Ectodermal cell (in vitro differentiated cells): ENCODE measurements around the gene CTIF.

Experiments
- H3K27ac ChIP-seq: 2 replicates; pipeline ENCODE4 v1.7.0; 2013; ENCODE audit warnings: mild to moderate bottlenecking, low read depth, low read length; ENCODE audit not compliant: insufficient read depth, poor library complexity, severe bottlenecking
- H3K27me3 ChIP-seq: 2 replicates; pipeline ENCODE4 v1.7.0; 2013; ENCODE audit warnings: mild to moderate bottlenecking, low read length; ENCODE audit not compliant: insufficient read depth, control insufficient read depth, poor library complexity, severe bottlenecking
- H3K36me3 ChIP-seq: one replicate; pipeline ENCODE4 v1.7.0; 2013; ENCODE audit warnings: low read length; ENCODE audit not compliant: control insufficient read depth, insufficient read depth
- H3K4me1 ChIP-seq: one replicate; pipeline ENCODE4 v1.7.0; 2013; ENCODE audit warnings: low read length; ENCODE audit not compliant: control insufficient read depth, insufficient read depth
- H3K4me3 ChIP-seq: 2 replicates; pipeline ENCODE4 v1.7.0; 2013; ENCODE audit warnings: low read depth, low read length, control low read depth; ENCODE audit not compliant: insufficient read depth
- H3K9me3 ChIP-seq: 2 replicates; pipeline ENCODE4 v1.7.0; 2013; ENCODE audit warnings: mild to moderate bottlenecking, low read length, moderate library complexity; ENCODE audit not compliant: control insufficient read depth
- WGBS, 2 experiments: methylation state at CpG; one replicate each; pipeline ENCODE4 v1.1.7; 2013; ENCODE audit warnings: missing lambda C conversion rate in 2 of 2; 5-methylcytosine and 5-hydroxymethylcytosine counted together

Gene CTIF

DNA sequence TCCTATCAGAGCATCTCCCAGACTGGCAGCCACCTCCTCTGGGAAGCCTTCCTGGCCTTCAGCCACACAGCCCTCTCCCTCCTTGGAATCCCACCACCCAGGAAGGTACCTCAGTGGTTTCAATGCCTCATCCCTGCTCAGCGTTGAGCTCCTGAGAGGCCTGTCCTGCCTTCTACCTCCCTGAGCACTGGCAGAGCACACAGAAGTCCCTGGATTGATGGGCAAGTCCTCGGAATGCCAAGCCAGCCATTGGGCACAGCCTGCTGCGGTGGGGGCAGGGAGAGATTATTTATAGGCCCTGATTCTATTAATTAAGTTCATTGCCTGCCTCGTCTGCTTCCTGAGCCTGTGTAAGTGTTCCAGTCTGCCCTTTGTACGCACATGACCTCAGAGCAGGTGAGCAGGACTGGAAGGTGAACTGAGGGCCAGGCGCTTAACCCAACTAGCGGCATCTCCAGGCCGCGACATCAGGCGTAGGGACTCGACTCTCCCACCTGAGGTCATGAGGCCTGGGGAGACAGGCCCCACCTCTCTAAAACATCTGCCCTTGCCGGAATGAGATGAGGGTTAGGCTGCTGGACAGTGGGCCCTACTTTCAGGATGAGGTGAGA lies 348.6 kb downstream of the CTIF start:
- H3K27ac ChIP-seq, result no peak overlapping the region
- no peaks in the 10 kb centered on the region for H3K9me3 ChIP-seq
- WGBS, 2 experiments, result 95% methylated on average over 12 of the region's 12 CpGs
- no peaks in the 10 kb centered on the region for H3K36me3 ChIP-seq
- peaks cover 22% of the 10 kb centered on the region for H3K4me1 ChIP-seq
- H3K4me3 ChIP-seq, result no peak overlapping the region
- H3K27me3 ChIP-seq, result no peaks in the 10 kb centered on the region

DNA sequence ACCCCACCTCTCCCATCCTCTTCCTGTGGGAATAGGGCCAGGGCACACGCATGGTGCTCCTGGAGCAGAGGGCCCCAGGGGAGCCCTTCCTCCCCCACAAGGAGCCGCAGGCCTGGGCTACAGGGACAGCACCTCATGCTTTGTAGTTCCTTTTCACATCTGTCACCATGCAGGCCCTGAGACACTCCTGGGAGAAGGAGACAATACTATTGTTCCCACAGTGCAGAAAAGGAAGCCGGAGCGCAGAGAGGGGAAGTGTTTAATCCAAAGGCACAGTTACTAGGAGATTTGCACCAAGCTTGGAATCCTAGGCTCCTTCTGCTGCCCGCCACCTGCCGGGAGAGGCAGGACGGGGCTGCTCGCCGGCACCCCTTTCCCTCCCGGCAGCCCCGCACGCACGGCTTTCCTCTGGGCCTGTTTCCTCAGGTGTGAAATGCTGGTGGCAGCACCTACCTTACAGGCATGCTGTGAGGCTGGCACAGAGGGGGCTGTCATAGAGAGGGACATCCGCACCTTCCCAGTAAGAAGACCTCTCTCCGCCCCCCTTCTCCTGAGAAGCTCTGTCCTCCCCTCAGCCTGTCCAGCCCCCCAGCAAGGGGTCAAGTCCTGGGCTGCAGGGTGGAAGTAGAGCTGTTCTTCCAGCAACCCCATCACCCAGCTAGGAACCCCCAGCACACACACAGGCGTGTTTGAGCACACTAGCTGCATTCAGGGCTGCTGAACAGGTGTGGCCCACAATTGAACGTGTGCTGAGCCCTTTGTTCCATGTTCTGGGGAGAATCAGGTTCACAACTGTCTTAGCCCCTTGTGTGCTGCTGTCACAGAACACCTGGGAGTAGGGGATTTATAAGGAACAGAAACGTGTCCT lies 349.3 kb downstream of the CTIF start:
- WGBS, 2 experiments, result 80 to 83% methylated on average over 18 of the region's 18 CpGs
- H3K27me3 ChIP-seq, result no peaks in the 10 kb centered on the region
- H3K9me3 ChIP-seq, result no peaks in the 10 kb centered on the region
- H3K27ac ChIP-seq, result no peak overlapping the region
- H3K4me1 ChIP-seq, result peaks cover 24% of the 10 kb centered on the region
- H3K36me3 ChIP-seq, result no peaks in the 10 kb centered on the region
- no peak overlapping the region for H3K4me3 ChIP-seq

DNA sequence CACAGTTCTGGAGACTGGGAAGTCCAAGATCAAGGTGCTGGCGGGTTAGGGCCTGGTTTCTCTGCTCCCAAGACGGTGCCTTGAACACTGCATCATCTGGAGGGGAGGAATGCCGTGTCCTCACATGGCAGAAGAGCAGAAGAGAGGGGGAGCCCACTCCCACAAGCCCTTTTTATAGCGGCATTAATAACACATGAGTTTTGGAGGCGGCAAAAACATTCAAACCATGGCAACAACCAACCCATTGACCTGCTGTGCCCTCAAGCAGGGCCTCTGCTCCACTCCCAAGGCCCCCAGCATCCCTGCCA lies 349.9 kb downstream of the CTIF start:
- Histone ChIP-seq H3K36me3 (no peaks in the 10 kb centered on the region), H3K4me3 (no peak overlapping the region), H3K27me3 (no peaks in the 10 kb centered on the region), H3K9me3 (no peaks in the 10 kb centered on the region), H3K4me1 (peaks cover 30% of the 10 kb centered on the region), H3K27ac (no peak overlapping the region)
- WGBS, 2 experiments, result 94% methylated on average over 5 of the region's 5 CpGs

DNA sequence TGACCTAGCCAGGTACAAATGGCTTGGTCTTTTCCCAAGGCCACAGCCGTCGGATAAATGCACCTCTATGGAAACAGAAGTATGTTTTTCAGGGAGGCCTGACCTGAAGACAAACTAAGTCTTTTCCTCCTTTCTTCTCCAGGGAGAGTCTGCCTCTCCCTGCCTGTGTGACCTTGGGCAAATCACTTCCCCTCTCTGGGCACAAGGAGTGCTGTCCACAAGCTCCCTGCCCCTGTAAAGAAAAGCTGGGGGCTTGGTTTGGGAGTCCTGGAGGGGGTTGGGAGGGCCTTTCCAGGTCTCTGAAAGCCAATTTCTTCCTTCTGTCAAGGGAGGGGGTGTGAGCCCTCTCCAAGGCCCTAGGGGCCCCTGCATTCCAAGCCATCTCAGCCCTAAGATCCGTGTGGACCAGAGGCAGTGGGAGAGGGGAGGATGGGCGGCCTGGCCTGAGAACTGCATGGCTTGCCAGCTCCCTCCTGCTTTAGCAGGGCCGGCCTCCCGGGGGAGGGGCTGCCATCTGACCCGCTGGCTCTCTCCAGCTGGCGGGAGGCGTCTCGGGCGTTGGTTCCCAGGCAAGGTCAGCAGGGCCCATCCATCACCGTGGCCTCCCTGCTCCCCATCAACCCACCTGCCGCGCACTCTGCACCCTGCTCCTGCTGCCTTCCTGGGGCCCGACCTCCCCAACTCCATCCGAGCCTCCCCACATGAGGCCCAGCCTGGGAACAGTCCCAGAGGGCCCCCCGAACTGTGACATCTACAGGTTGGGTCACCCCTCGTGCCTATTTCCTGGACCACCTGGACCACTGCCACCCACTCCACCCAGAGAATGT lies 350.5 kb downstream of the CTIF start:
- Histone ChIP-seq H3K4me3 (no peak overlapping the region), H3K27me3 (no peaks in the 10 kb centered on the region), H3K9me3 (no peaks in the 10 kb centered on the region), H3K4me1 (peaks cover 34% of the 10 kb centered on the region), H3K36me3 (no peaks in the 10 kb centered on the region), H3K27ac (no peak overlapping the region)
- 46% methylated on average over 18 of the region's 18 CpGs for WGBS, 2 experiments

DNA sequence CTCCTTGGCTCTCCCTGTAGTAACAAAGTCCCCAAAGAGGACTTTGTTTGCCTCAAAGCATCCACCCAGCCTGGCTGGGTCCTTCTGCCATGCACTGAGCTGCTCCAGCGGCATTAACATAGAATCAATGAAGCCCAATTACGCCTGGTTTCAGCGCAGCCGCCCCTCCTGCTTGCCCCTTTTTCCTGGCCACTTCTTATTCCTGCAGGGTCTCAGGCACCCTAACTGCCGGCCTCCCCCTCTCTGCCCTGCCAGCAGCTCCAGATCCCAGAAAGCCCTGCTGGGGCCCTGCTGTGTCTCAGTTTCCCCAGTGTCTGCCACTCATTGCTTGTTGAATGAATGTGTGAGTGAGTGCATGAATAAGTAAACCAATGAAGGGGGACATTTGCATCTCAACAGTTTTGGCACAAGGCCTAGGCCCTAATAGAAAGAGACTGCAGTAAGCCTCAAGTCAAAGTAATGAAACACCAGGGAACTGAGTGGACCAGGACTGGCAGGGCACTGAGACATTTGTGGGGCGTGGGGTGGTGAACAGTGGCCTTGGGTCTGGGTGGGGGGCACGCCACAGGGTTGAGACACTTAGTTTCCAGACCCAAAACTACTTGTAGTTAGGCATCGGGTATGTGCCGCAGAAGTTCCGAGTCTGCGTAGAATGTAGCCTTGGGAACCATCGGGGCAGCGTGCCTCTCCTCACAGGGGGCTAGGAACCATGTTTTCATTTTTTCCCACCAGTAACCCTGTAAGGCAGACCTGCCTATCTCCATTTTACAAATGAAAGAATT lies 351.3 kb downstream of the CTIF start:
- Histone ChIP-seq H3K9me3 (no peaks in the 10 kb centered on the region), H3K4me3 (no peak overlapping the region), H3K36me3 (no peaks in the 10 kb centered on the region), H3K4me1 (peaks cover 34% of the 10 kb centered on the region), H3K27me3 (no peaks in the 10 kb centered on the region), H3K27ac (no peak overlapping the region)
- WGBS, 2 experiments, result 81 to 83% methylated on average over 13 of the region's 13 CpGs

DNA sequence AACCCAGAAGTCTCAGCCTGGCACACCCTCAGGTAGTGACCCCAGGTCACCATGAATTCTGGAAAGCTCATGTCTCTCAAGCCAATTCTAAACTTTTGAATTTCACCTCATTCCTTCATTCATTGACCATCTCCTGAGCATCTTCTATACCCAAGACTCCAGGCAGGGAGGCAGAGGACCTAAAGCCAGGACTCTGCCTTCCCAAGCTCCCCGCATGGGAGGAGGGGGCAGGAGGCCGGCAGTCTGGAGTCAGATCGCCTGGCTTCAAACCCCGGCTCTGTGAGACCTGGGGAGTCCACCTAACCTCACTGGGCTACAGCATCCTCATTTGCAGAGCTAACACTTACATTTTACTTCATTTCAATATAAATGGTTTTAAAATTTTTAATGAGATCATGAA lies 352.9 kb downstream of the CTIF start:
- no peak overlapping the region for H3K27ac ChIP-seq
- no peaks in the 10 kb centered on the region for H3K36me3 ChIP-seq
- 88 to 93% methylated on average over 4 of the region's 4 CpGs for WGBS, 2 experiments
- no peak overlapping the region for H3K4me3 ChIP-seq
- no peaks in the 10 kb centered on the region for H3K27me3 ChIP-seq
- H3K4me1 ChIP-seq, result peaks cover 34% of the 10 kb centered on the region
- H3K9me3 ChIP-seq, result no peaks in the 10 kb centered on the region

DNA sequence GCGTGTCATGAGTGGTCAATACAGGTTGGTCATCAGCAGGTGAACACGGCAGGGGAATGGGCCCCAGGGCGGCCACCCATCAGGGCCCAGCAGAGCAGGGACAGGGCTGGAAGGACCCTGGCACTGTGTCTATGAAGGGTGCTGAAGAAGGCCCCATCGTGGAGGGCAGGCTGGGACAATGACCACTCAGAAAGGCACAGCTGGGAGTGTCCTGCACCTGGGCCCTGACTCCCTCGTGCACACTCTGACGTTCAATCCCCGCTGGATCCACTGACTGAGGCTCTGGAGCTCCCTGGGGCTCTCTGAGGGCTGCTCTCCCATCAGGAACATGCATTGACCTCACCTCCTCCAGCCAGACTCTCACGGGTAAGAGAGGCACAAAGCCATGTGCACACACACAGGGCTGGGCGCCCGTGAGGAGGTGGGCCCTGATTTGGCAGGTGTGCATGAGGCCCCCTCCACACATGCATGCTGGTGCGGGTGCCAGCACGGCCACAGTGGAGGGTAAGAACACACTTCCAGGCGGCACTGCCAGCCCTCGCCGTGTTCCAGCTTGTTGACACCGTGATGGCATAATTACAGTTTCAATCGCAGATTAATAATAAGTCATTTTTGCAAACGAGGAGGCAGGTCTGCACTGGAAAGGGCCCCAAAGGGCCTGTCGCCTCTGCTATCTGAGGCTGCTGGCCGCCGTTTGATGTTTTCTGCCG lies 353.5 kb downstream of the CTIF start:
- WGBS, 2 experiments, result 92% methylated on average over 22 of the region's 22 CpGs
- no peak overlapping the region for H3K27ac ChIP-seq

DNA sequence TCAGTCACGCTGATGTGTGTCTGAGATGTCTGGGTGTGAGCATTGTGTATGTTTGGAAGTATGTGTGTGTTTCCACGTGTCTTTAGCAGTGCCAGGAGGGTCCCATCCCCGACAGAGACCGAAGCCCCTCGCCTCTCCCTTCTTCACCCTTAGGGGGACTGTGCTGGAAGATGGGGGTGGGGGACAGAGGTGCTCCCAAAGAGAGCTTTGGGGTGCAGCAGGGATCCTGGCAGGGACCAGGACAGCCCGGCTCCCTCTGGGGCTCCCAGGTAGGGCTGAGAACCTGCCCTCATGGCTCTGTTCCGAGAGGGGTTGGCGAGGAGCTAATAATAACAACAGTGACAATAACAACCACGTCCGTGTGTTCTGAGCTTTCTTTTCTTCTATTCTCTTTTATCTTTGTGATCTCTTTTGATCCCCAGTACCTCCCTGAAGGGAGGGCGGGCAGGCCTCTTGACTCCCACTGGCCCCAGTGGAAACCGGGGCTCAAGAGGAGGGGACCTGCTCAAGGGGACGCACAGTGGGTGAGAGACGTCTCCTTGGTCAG lies 354.3 kb downstream of the CTIF start:
- Histone ChIP-seq H3K4me3 (no peak overlapping the region), H3K27ac (no peak overlapping the region), H3K36me3 (no peaks in the 10 kb centered on the region), H3K4me1 (peaks cover 29% of the 10 kb centered on the region), H3K9me3 (no peaks in the 10 kb centered on the region), H3K27me3 (no peaks in the 10 kb centered on the region)
- 64 to 65% methylated on average over 14 of the region's 14 CpGs for WGBS, 2 experiments

More for the DNA sequence above, 353.5 kb downstream of the CTIF start:
- H3K4me3 ChIP-seq, result no peak overlapping the region
- H3K36me3 ChIP-seq, result no peaks in the 10 kb centered on the region
- H3K4me1 ChIP-seq, result peaks cover 34% of the 10 kb centered on the region
- H3K27me3 ChIP-seq, result no peaks in the 10 kb centered on the region
- no peaks in the 10 kb centered on the region for H3K9me3 ChIP-seq
